Measurements from ENCODE around the gene MEN1. TPM values are rescaled to one million over a fixed set of nuclear protein-coding genes. Genes with fewer than 3 reads are reported as not detected.
A peak's percentile ranks its signal among the peaks of the same experiment; 100 is the strongest.

MEN1 gene
- total RNA-seq, 6 experiments from 2014 or later = 13.1 to 21.5 (median 17.0) TPM

DNA sequence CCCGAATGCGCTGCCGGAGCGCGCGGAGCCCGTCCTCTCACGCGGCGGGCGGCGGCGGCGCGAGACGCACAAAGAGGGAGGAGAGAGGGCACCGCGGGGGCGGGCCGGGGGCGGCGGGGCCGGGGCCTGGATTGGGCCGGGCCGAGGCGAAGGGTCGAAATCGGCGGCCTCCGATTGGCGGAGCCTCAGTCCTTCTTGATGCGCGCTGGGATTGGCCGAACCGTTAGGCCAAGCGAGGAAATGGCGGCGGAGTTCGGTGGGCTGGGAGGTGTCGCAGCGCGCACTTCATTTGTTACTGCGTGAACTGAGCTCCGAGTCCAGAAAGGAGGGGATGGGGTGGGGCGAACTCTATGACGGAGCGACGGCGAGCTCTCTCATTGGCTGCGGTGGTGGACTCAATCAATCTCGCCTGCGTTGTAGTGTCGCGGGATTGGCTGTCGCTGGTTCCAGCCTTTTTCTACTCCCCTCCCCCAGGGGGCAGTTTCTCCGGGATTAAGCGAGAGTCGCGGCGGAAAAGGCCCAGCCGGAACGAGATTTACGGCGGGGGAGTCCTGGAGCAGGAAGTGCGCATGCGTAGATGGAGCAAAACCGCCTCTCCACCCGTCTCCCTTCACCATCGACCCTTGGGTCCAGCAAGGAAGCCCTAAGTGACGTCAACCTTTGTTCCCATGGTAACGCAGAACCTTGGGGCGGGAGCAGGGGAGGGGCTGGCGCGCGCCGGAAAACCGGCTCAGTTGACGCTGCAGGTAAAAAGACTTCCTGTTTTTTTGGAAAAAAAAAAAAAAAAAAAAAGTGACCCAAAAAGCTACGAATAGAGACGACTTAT, 31.7 kb downstream of the MEN1 start, which contains the start of gene SF1:
Gene SF1 (minus strand): TSS at position 70 of the 826 bp plus-strand sequence. CDS start 150 bp downstream, outside the sequence.
- H3K27me3 ChIP-seq = no peaks in the 10 kb centered on the region
- no peaks in the 10 kb centered on the region for H3K9me3 ChIP-seq
- under 1% methylated on average over 41 of the region's 80 CpGs for WGBS (ENCODE audit: insufficient coverage, low coverage, low lambda C conversion rate, missing lambda C conversion rate)
- intact Hi-C loops (cut with DNase I) = no loop called here
- TF ChIP-seq POLR2A (IDR thresholded peaks at IDR 0.05) = peak; percentile 98
- TF ChIP-seq, protein P1, sequence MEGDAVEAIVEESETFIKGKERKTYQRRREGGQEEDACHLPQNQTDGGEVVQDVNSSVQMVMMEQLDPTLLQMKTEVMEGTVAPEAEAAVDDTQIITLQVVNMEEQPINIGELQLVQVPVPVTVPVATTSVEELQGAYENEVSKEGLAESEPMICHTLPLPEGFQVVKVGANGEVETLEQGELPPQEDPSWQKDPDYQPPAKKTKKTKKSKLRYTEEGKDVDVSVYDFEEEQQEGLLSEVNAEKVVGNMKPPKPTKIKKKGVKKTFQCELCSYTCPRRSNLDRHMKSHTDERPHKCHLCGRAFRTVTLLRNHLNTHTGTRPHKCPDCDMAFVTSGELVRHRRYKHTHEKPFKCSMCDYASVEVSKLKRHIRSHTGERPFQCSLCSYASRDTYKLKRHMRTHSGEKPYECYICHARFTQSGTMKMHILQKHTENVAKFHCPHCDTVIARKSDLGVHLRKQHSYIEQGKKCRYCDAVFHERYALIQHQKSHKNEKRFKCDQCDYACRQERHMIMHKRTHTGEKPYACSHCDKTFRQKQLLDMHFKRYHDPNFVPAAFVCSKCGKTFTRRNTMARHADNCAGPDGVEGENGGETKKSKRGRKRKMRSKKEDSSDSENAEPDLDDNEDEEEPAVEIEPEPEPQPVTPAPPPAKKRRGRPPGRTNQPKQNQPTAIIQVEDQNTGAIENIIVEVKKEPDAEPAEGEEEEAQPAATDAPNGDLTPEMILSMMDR (IDR thresholded peaks at IDR 0.05) = peak in 2 of 4 donors; percentile 23 to 29
- H3K36me3 ChIP-seq = peaks cover 0 to 28% (median 22%) of the 10 kb centered on the region in 4 donors
- DNase-seq (peak; percentile 98 to 99 (median 99)), ATAC-seq (peak; percentile 89 to 94 (median 90))
- H3K27ac ChIP-seq = peak within 1 kb of the TSS; percentile 98 to 99 (median 98)
- peaks cover 2 to 25% (median 12%) of the 10 kb centered on the region in 4 donors for H3K4me1 ChIP-seq
- peak within 1 kb of the TSS; percentile 92 to 95 (median 93) for H3K4me3 ChIP-seq

DNA sequence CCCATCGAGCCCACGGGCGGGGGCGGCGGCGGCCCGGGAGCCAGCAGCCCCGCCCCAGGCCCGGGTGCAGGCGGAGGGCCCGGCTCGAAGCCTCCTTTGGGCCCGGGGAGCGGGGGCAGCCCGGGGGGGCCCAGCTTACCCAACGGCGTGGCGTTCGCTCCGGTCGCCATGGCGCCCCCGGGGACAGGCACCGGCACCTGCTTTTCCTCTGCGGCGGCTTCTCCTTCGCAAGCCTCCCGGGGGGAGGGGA, 32.2 kb downstream of the MEN1 start:
- Histone ChIP-seq H3K27ac (peak overlapping the region; percentile 98 to 99 (median 98)), H3K36me3 (peaks cover 5 to 34% (median 28%) of the 10 kb centered on the region in 4 donors), H3K9me3 (no peaks in the 10 kb centered on the region), H3K27me3 (no peaks in the 10 kb centered on the region), H3K4me3 (peak overlapping the region; percentile 92 to 95 (median 93)), H3K4me1 (peaks cover 2 to 25% (median 12%) of the 10 kb centered on the region in 4 donors)
- WGBS (ENCODE audit: insufficient coverage, low coverage, low lambda C conversion rate, missing lambda C conversion rate) = no CpG with 5 or more reads among the region's 28 CpGs
- intact Hi-C loops (cut with DNase I) = no loop called here
- TF ChIP-seq POLR2A (IDR thresholded peaks at IDR 0.05) = no peak
- TF ChIP-seq, protein P1 (IDR thresholded peaks at IDR 0.05) = no peak
- ATAC-seq (peak in 2 of 4 donors; percentile 0 to 5), DNase-seq (no peak)

DNA sequence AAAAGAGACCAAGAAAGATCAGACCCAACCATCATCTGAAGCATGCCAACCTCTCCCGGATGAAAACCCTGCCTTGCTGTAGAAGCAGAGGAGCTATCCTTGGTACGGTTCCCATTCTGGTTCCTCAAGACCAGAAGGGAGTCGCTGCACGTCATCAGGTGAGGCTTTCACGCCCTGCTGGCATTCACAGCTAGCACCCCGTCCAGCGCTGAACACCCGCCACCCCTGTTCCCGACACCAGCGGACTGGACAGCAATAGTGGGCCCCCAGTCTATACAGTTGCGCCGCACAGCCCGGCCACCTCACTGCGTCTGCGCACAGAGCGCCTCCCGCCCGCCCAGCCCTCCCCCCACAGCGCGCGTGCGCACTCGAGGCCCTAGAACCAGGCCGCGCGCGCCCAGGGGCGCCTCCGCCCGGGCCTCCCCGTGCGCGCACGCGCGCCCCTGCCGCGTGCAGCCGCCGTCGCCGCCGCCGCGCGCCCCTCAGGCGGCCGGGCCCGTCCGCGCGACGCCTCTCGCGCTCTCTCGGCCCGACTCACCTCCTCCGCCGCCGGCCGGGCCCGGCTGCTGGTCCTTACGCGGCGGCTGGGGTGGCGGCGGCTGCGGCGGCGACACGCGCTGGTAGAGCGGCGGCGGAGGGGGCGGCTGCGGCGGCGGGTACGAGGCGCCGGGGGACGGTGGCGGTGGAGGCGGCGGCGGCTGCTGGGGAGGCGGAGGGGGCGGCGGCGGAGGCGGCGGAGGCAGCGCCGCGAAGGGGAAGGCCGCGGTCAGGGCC, 32.7 kb downstream of the MEN1 start:
- H3K36me3 ChIP-seq = peaks cover 10 to 39% (median 31%) of the 10 kb centered on the region in 4 donors
- ATAC-seq (peak; percentile 14 to 33 (median 28)), DNase-seq (peak; percentile 86 to 90 (median 88))
- peak overlapping the region; percentile 92 to 95 (median 93) for H3K4me3 ChIP-seq
- H3K27ac ChIP-seq = peak overlapping the region; percentile 98 to 99 (median 98)
- 0% methylated on average over 5 of the region's 98 CpGs for WGBS (ENCODE audit: insufficient coverage, low coverage, low lambda C conversion rate, missing lambda C conversion rate)
- H3K27me3 ChIP-seq = no peaks in the 10 kb centered on the region
- intact Hi-C loops (cut with DNase I) = no loop called here
- peaks cover 2 to 25% (median 12%) of the 10 kb centered on the region in 4 donors for H3K4me1 ChIP-seq
- TF ChIP-seq, protein P1 (IDR thresholded peaks at IDR 0.05) = no peak
- no peak for TF ChIP-seq POLR2A (IDR thresholded peaks at IDR 0.05)
- H3K9me3 ChIP-seq = no peaks in the 10 kb centered on the region

DNA sequence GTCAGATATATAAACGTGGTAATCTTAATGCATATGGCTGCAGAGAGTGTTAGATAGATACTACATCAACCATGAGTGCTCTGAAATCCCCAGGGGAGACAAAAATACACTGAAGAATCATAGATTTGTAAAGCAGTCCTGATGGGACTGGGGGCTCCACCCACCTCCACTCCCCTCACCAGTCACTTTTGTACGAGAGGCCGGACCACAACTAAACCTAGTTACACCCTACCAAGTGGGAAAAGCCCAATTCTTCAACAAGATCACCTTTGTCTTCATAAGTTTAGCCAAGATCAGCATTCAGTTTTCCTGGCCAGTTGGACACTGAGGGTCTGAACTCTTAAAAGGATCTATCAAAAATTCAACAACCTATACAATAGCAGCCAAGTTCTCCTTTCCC, 33.5 kb downstream of the MEN1 start:
- Histone ChIP-seq H3K4me3 (peak overlapping the region; percentile 74 to 92 (median 83)), H3K36me3 (peaks cover 11 to 46% (median 37%) of the 10 kb centered on the region in 4 donors), H3K27me3 (no peaks in the 10 kb centered on the region), H3K9me3 (no peaks in the 10 kb centered on the region), H3K27ac (peak overlapping the region in 2 of 3 donors; percentile 14 to 45), H3K4me1 (peaks cover 2 to 25% (median 12%) of the 10 kb centered on the region in 4 donors)
- intact Hi-C loops (cut with DNase I) = no loop called here
- no peak for ATAC-seq
- TF ChIP-seq POLR2A (IDR thresholded peaks at IDR 0.05) = no peak
- 17% methylated on average over 3 of the region's 3 CpGs for WGBS (ENCODE audit: insufficient coverage, low coverage, low lambda C conversion rate, missing lambda C conversion rate)
- DNase-seq = peak in 1 of 3 donors; percentile 18
